HUES6 (cell line): ENCODE results near the gene MRPL54.

Experiments
- H3K27ac ChIP-seq: 2 replicates; pipeline ENCODE4 v1.7.0; 2013; ENCODE audit warnings: low read depth, mild to moderate bottlenecking, low read length, inconsistent platforms
- H3K27me3 ChIP-seq: 2 replicates; pipeline ENCODE4 v1.6.1; 2013; ENCODE audit warnings: low read length; ENCODE audit not compliant: control insufficient read depth, insufficient read depth
- H3K36me3 ChIP-seq: 2 replicates; pipeline ENCODE4 v1.6.1; 2013; ENCODE audit warnings: low read length; ENCODE audit not compliant: control insufficient read depth, insufficient read depth
- H3K4me1 ChIP-seq: 2 replicates; pipeline ENCODE4 v1.6.1; 2013; ENCODE audit warnings: low read length; ENCODE audit not compliant: control insufficient read depth, insufficient read depth
- H3K4me3 ChIP-seq: 2 replicates; pipeline ENCODE4 v1.5.1; 2013; ENCODE audit warnings: low read depth, low read length
- H3K9ac ChIP-seq: one replicate; pipeline ENCODE4 v1.6.1; 2013; ENCODE audit warnings: mild to moderate bottlenecking, low read length
- H3K9me3 ChIP-seq: 2 replicates; pipeline ENCODE4 v1.6.1; 2013; ENCODE audit warnings: low read depth, low read length; ENCODE audit not compliant: control insufficient read depth, insufficient read depth

The MRPL54 gene

DNA sequence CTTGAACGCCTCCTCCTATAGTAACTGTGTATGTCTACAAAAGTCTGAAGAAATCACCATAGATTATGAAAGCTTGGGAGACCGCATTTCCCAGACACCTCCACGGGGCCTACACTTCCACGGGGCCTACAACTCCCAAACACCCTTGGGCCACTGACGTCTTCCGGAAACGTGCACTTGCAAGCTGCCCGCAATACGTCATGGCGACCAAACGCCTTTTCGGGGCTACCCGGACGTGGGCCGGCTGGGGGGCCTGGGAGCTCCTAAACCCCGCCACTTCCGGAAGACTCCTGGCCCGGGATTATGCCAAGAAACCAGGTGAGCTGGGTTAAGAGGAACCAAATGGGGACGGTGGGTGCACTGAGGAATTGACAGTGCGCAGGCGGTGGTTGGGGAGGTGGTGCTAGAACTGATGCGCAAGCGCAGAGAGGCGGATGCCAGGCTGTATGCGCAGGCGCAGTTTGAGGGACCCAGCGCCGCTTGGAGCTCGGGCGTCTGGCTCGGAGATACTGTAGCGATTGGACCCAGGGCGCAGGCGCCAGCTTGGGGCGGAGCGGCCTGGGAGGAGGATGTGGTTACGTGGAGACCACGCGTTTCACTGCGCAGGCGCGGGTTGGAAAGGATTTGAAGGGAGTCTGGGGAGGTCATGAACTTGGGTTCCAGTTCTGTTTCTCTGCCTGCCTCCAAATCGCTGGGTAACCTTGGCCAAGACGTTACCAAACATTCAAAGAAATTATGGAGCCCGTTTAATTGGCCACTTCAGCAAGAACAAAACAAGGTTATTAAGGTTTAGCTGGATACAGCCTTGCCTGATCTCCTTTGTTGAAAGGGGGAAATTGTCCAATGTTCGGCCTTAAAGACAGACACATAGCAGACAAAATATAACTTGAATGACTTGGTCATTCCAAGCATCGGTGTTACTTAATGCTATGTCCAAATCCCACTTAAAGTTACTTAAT is at the start of gene MRPL54:
Gene MRPL54, plus strand, starts transcription at position 182 of the 959 bp plus-strand sequence. Its CDS starts 19 bp downstream, at position 201.
- Histone ChIP-seq H3K9ac (peak within 1 kb of the TSS; percentile 96), H3K9me3 (no peaks in the 10 kb centered on the region), H3K27me3 (no peaks in the 10 kb centered on the region), H3K4me3 (peak within 1 kb of the TSS; percentile 92), H3K36me3 (peaks cover 31% of the 10 kb centered on the region), H3K27ac (peak within 1 kb of the TSS; percentile 93), H3K4me1 (peaks cover 4% of the 10 kb centered on the region; the same call in 1 of the 2 replicates)

DNA sequence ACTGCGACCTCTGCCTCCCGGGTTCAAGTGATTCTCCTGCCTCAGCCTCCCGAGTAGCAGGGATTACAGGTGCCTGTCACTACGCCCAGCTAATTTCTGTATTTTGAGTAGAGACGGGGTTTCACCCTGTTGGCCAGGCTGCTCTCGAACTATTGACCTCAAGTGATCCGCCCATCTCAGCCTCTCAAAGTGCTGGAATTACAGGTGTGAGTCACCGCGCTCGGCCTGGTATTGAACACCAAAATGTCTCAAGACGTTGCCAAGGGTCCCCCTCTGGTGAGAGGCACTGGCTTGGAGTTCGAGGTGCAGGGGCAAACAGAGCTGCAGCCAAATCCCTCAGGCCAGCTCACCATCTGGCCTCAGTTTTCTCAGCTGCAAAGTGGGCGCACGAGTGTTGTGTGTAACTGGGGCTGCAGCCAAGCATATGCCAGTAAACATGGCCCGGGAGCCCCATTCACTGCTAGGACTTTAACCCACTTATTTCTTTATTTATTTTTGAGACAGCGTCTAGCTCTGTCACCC is 46.3 kb upstream of the MRPL54 start:
- H3K4me3 ChIP-seq, result no peak overlapping the region
- no peak overlapping the region for H3K27ac ChIP-seq
- peaks cover 6% of the 10 kb centered on the region; the same call in 1 of the 2 replicates for H3K4me1 ChIP-seq
- H3K9me3 ChIP-seq, result no peaks in the 10 kb centered on the region
- no peaks in the 10 kb centered on the region for H3K36me3 ChIP-seq
- H3K27me3 ChIP-seq, result no peaks in the 10 kb centered on the region
- H3K9ac ChIP-seq, result no peak overlapping the region

- H3K4me3 ChIP-seq, result no peak overlapping the region
- no peak overlapping the region for H3K9ac ChIP-seq
- no peak overlapping the region for H3K27ac ChIP-seq
- no peaks in the 10 kb centered on the region for H3K9me3 ChIP-seq
- no peaks in the 10 kb centered on the region for H3K36me3 ChIP-seq
- peaks cover 14% of the 10 kb centered on the region for H3K4me1 ChIP-seq
- H3K27me3 ChIP-seq, result peaks cover 9% of the 10 kb centered on the region; the same call in 1 of the 2 replicates
Observed at GRCh38 chr19:3719868-3720267, 42.6 kb upstream of the MRPL54 start.

DNA sequence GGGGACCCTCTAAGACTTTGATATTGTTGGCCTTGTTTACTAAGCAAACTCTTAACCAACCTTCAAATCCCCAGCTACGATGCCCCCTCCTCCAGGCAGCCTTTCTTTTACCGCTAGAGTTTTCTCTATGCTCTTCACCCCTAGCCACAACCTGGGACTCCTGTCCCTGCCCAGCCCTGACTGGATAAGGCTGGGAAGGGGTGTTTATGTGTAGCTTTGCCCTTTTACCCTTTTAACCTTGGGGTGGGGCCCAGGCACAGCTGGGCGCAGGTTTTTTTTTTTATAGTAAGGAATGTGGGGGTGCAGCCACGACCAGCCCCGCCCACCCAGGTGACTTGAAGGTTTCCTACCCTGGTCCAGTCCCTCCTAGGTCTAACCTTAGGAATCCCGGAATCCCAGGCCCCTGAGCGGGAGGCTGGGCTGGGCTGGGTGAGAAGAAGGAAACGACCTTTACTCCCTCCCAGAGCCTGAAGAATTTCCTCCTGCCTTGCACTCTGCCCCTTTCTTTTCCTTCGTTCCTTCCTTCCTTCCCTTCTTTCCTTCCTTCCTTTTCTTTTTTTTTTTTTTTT is 42.0 kb upstream of the MRPL54 start:
- Histone ChIP-seq H3K9me3 (no peaks in the 10 kb centered on the region), H3K4me1 (peaks cover 14% of the 10 kb centered on the region), H3K9ac (no peak overlapping the region), H3K27me3 (peaks cover 9% of the 10 kb centered on the region; the same call in 1 of the 2 replicates), H3K27ac (no peak overlapping the region), H3K36me3 (no peaks in the 10 kb centered on the region), H3K4me3 (no peak overlapping the region)

DNA sequence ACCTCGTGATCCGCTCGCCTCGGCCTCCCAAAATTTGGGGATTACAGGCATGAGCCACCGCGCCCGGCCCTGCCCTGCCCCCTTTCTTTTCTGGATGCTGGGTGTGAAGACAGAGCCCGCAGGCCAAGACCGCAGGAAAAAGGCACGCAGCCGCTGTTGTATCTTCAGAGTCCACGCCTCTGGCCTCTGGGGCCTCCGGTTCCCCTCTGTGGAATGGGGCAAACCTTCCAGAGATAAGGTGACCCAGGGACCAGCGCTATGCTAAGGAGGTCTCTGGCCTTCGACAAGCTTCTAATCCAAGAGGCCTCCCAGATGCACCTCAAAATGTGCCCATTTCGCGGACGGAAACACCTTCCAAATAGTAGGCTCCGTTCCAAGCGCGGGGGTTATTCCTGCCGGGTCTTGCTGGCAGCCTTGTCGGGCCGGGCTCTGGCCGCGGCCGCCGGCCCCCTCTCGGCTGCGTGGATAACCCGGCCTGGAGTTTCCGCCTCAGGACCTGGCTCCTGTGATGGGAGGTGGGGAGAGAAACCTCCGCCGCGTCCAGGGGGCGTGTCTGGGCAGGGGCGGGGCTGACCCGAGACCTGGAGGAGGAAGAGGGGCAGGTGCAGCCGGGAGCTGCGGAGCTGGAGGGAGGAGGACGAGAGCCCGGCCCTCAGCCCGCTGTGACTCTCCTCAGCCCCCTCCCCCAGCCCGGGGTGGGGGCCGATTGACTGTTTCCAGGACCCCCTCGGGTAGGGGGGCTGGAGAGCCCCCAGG is 41.2 kb upstream of the MRPL54 start:
- no peak overlapping the region for H3K27ac ChIP-seq
- peaks cover 9% of the 10 kb centered on the region; the same call in 1 of the 2 replicates for H3K27me3 ChIP-seq
- no peaks in the 10 kb centered on the region for H3K36me3 ChIP-seq
- peaks cover 14% of the 10 kb centered on the region for H3K4me1 ChIP-seq
- no peaks in the 10 kb centered on the region for H3K9me3 ChIP-seq
- peak overlapping the region; percentile 88 for H3K4me3 ChIP-seq
- H3K9ac ChIP-seq, result no peak overlapping the region

GRCh38 chr19:3721887-3722442 is 40.5 kb upstream of the MRPL54 start:
- no peaks in the 10 kb centered on the region for H3K9me3 ChIP-seq
- peak overlapping the region; percentile 57 for H3K9ac ChIP-seq
- peak overlapping the region; percentile 88 for H3K4me3 ChIP-seq
- H3K27me3 ChIP-seq, result peaks cover 9% of the 10 kb centered on the region; the same call in 1 of the 2 replicates
- H3K27ac ChIP-seq, result no peak overlapping the region; the same call in 1 of the 2 replicates
- peaks cover 14% of the 10 kb centered on the region for H3K4me1 ChIP-seq
- H3K36me3 ChIP-seq, result no peaks in the 10 kb centered on the region

GRCh38 chr19:3722443-3723109 is 39.9 kb upstream of the MRPL54 start:
- peak overlapping the region; percentile 88 for H3K4me3 ChIP-seq
- no peak overlapping the region; the same call in 1 of the 2 replicates for H3K27ac ChIP-seq
- peaks cover 14% of the 10 kb centered on the region for H3K4me1 ChIP-seq
- no peaks in the 10 kb centered on the region for H3K9me3 ChIP-seq
- H3K9ac ChIP-seq, result peak overlapping the region; percentile 57
- peaks cover 9% of the 10 kb centered on the region; the same call in 1 of the 2 replicates for H3K27me3 ChIP-seq
- H3K36me3 ChIP-seq, result no peaks in the 10 kb centered on the region

DNA sequence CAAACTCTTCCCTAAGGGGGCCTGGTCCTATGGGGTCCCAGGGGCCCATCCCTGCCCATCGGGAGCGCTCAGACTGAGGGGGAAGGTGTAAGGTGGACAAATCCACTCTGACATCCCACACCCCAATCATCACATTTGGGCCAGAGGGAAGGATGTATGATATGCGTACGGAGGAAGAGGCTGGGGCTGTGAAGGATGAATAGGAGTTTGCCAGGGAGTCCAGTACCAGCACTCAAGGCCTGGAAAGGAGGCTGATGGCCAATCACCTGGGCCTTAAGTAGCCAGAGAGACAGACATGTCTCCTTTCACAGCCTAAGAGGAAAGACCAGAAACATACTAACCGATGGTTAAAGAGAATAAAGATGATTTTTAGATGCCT is 39.4 kb upstream of the MRPL54 start:
- Histone ChIP-seq H3K27me3 (peaks cover 9% of the 10 kb centered on the region; the same call in 1 of the 2 replicates), H3K4me1 (peaks cover 14% of the 10 kb centered on the region), H3K36me3 (no peaks in the 10 kb centered on the region), H3K9ac (no peak overlapping the region), H3K4me3 (peak overlapping the region; percentile 88), H3K9me3 (no peaks in the 10 kb centered on the region), H3K27ac (no peak overlapping the region)

- Histone ChIP-seq H3K9me3 (no peaks in the 10 kb centered on the region), H3K27me3 (peaks cover 9% of the 10 kb centered on the region; the same call in 1 of the 2 replicates), H3K4me1 (peaks cover 14% of the 10 kb centered on the region), H3K36me3 (no peaks in the 10 kb centered on the region), H3K4me3 (no peak overlapping the region), H3K9ac (no peak overlapping the region), H3K27ac (no peak overlapping the region)
Observed at GRCh38 chr19:3723883-3724282, 38.6 kb upstream of the MRPL54 start.

- no peaks in the 10 kb centered on the region for H3K9me3 ChIP-seq
- H3K27me3 ChIP-seq, result peaks cover 9% of the 10 kb centered on the region; the same call in 1 of the 2 replicates
- H3K4me3 ChIP-seq, result no peak overlapping the region
- peaks cover 13% of the 10 kb centered on the region for H3K4me1 ChIP-seq
- H3K9ac ChIP-seq, result no peak overlapping the region
- no peak overlapping the region for H3K27ac ChIP-seq
- no peaks in the 10 kb centered on the region for H3K36me3 ChIP-seq
Observed at GRCh38 chr19:3725121-3725520, 37.4 kb upstream of the MRPL54 start.
